IMR-90 (cell line): ENCODE results near the gene TMEM45A. TPM values are rescaled to one million over a fixed set of nuclear protein-coding genes. Genes with fewer than 3 reads are reported as not detected.
A peak's percentile ranks its signal among the peaks of the same experiment; 100 is the strongest.

Experiments
- ATAC-seq: fragments of 200-7000 bp; cut with Tn5 transposase; 2 replicates; pipeline ENCODE4 v1.9.1; 2020; ENCODE audit warnings: low read depth, mild to moderate bottlenecking, moderate library complexity
- BruUV-seq: library from RNA; stranded (reverse); fragments of 400-500 nt; replicated peaks from 2 replicates; lab custom pipeline; 2021; lab: Mats Ljungman, UMichigan
- CTCF ChIA-PET: fragments of 300-600 bp; formaldehyde crosslinking; extraction: SDS; loops from one replicate; lab custom pipeline; 2021; ENCODE audit warnings: antibody characterized with exemption; lab: Yijun Ruan, JAX
- POLR2A ChIA-PET: fragments of 300-600 bp; sonication (Branson Sonifier 250); formaldehyde crosslinking; loops from one replicate; lab custom pipeline; 2022; ENCODE audit warnings: antibody characterized with exemption; ENCODE audit not compliant: unreplicated experiment; lab: Charles Lee
- DNase-seq: peaks from one replicate; pipeline ENCODE4 v3.0.0; 2013
- H2AFZ ChIP-seq: replicated peaks from 2 replicates; pipeline ENCODE3; 2013; ENCODE audit warnings: low read length, mild to moderate bottlenecking; ENCODE audit not compliant: poor library complexity
- H2AK5ac ChIP-seq: 2 replicates; pipeline ENCODE4 v1.6.1; 2013; ENCODE audit warnings: low read depth, low read length, inconsistent platforms
- H2AK9ac ChIP-seq: replicated peaks from 2 replicates; pipeline ENCODE3; 2013; ENCODE audit warnings: mild to moderate bottlenecking, low read depth, low read length, moderate library complexity; ENCODE audit not compliant: poor library complexity
- H2BK120ac ChIP-seq: 2 replicates; pipeline ENCODE4 v1.6.1; 2013; ENCODE audit warnings: low read depth, low read length, inconsistent platforms
- H2BK15ac ChIP-seq: 3 replicates; pipeline ENCODE4 v1.6.1; 2013; ENCODE audit warnings: low read depth, low read length, inconsistent platforms
- H2BK20ac ChIP-seq: 2 replicates; pipeline ENCODE4 v1.6.1; 2013; ENCODE audit warnings: low read depth, mild to moderate bottlenecking, inconsistent platforms, low read length, moderate library complexity
- H2BK5ac ChIP-seq: 2 replicates; pipeline ENCODE4 v1.6.1; 2013; ENCODE audit warnings: mild to moderate bottlenecking, low read depth, low read length, inconsistent platforms; ENCODE audit not compliant: poor library complexity, severe bottlenecking
- H3K14ac ChIP-seq: replicated peaks from 2 replicates; pipeline ENCODE4 v1.6.1; 2013; ENCODE audit warnings: low read depth, low read length, inconsistent platforms
- H3K18ac ChIP-seq: 2 replicates; pipeline ENCODE4 v1.6.1; 2013; ENCODE audit warnings: low read depth, low read length, control low read depth
- H3K23ac ChIP-seq: 2 replicates; pipeline ENCODE4 v1.6.1; 2013; ENCODE audit warnings: low read depth, low read length, inconsistent platforms
- H3K27ac ChIP-seq: 2 replicates; pipeline ENCODE4 v1.5.1; 2013; ENCODE audit warnings: mild to moderate bottlenecking, control low read depth, low read length; ENCODE audit not compliant: insufficient read depth
- H3K27me3 ChIP-seq: 2 replicates; pipeline ENCODE4 v1.6.1; 2013; ENCODE audit warnings: low read length; ENCODE audit not compliant: control insufficient read depth, insufficient read depth
- H3K36me3 ChIP-seq: 2 replicates; pipeline ENCODE4 v1.6.1; 2013; ENCODE audit warnings: low read length, mixed read lengths; ENCODE audit not compliant: control insufficient read depth, insufficient read depth
- H3K4ac ChIP-seq: 2 replicates; pipeline ENCODE4 v1.6.1; 2013; ENCODE audit warnings: low read depth, low read length, inconsistent platforms
- H3K4me1 ChIP-seq: 2 replicates; pipeline ENCODE4 v1.6.1; 2013; ENCODE audit warnings: low read length, mixed read lengths; ENCODE audit not compliant: control insufficient read depth, insufficient read depth
- H3K4me2 ChIP-seq: 2 replicates; pipeline ENCODE4 v1.6.1; 2013; ENCODE audit warnings: low read depth, mild to moderate bottlenecking, control low read depth, low read length, moderate library complexity
- H3K4me3 ChIP-seq: 2 replicates; pipeline ENCODE4 v1.5.1; 2013; ENCODE audit warnings: low read depth, mild to moderate bottlenecking, control low read depth, low read length, moderate library complexity; ENCODE audit not compliant: insufficient read depth
- H3K56ac ChIP-seq: 2 replicates; pipeline ENCODE4 v1.6.1; 2013; ENCODE audit warnings: low read length, inconsistent platforms; ENCODE audit not compliant: insufficient read depth; ENCODE audit errors: extremely low read depth
- H3K79me1 ChIP-seq, 2 experiments: 2 replicates each; pipeline ENCODE4 v1.6.1; 2013; ENCODE audit warnings: low read length in 2 of 2, inconsistent platforms in 1 of 2, low read depth in 1 of 2
- H3K9ac ChIP-seq: 2 replicates; pipeline ENCODE4 v1.6.1; 2013; ENCODE audit warnings: low read depth, low read length, control low read depth
- H3K9me1 ChIP-seq: 2 replicates; pipeline ENCODE4 v1.6.1; 2013; ENCODE audit warnings: low read length, inconsistent platforms; ENCODE audit not compliant: insufficient read depth
- H3K9me3 ChIP-seq: 2 replicates; pipeline ENCODE4 v1.6.1; 2013; ENCODE audit warnings: low read length; ENCODE audit not compliant: control insufficient read depth, insufficient read depth
- H4K20me1 ChIP-seq: 2 replicates; pipeline ENCODE4 v1.6.1; 2013; ENCODE audit warnings: low read length, inconsistent platforms; ENCODE audit not compliant: insufficient read depth
- H4K5ac ChIP-seq: 2 replicates; pipeline ENCODE4 v1.6.1; 2013; ENCODE audit warnings: mild to moderate bottlenecking, low read depth, low read length, control low read depth
- H4K8ac ChIP-seq, 2 experiments: 2 replicates each; pipeline ENCODE4 v1.6.1; 2013; ENCODE audit warnings: low read depth in 2 of 2, low read length in 2 of 2, control low read depth in 1 of 2, inconsistent platforms in 1 of 2
- H4K91ac ChIP-seq: 2 replicates; pipeline ENCODE4 v1.6.1; 2013; ENCODE audit warnings: low read depth, low read length, inconsistent platforms; ENCODE audit not compliant: insufficient read depth
- CEBPB ChIP-seq: IDR thresholded peaks from 2 replicates; pipeline ENCODE4 v1.6.1; 2012; ENCODE audit warnings: low read depth, low read length, improper control_type of control experiment
- FOS ChIP-seq: fragments of 150-350 bp; IDR thresholded peaks from 2 replicates; pipeline ENCODE4 v1.6.1; 2016; ENCODE audit warnings: low read depth, low read length
- USF2 ChIP-seq: fragments of 150-350 bp; IDR thresholded peaks from 2 replicates; pipeline ENCODE4 v1.6.1; 2017; ENCODE audit warnings: mild to moderate bottlenecking, antibody characterized with exemption, low read length, low read depth
- WGBS, 2 experiments: methylation state at CpG; one replicate each; pipeline versions ENCODE4 v1.1.5 to v1.1.7; 2013; ENCODE audit warnings: missing lambda C conversion rate in 2 of 2; ENCODE audit not compliant: insufficient read length in 1 of 2; ENCODE audit errors: extremely low coverage in 2 of 2; 5-methylcytosine and 5-hydroxymethylcytosine counted together
- dilution Hi-C: fragments of 300-500 bp; cut with HindIII; formaldehyde crosslinking; loops from one replicate; pipeline ENCODE4 v1.14.3; 2018; ENCODE audit warnings: low sequenced_read_pairs; ENCODE audit not compliant: unreplicated experiment
- in situ Hi-C: fragments of 300-500 bp; cut with MboI; formaldehyde crosslinking; loops from 3 replicates; pipeline ENCODE4 v1.14.3; 2019; ENCODE audit warnings: low sequenced_read_pairs, inconsistent platforms, mixed read lengths
- intact Hi-C: fragments of 100-400 bp; cut with micrococcal nuclease; formaldehyde crosslinking; loops from 2 replicates; pipeline ENCODE4 v1.10.0; 2022
- polyA plus RNA-seq, 3 experiments: library from polyadenylated mRNA; depleted of rRNA; stranded (reverse); fragments of >200 nt; gene quantifications; 2 replicates each; pipeline ENCODE4 v1.2.3, GENCODE V29; 2012; ENCODE audit warnings: low replicate concordance in 1 of 3
- total RNA-seq: library from RNA; depleted of rRNA; stranded (reverse); fragments of >200 nt; gene quantifications from 2 replicates; pipeline ENCODE4 v1.2.3, GENCODE V29; 2012

Gene TMEM45A
- total and polyA plus RNA-seq, 2 of the 4 experiments (the other 2 are of a cell fraction), result 13.6 to 21.7 TPM

DNA sequence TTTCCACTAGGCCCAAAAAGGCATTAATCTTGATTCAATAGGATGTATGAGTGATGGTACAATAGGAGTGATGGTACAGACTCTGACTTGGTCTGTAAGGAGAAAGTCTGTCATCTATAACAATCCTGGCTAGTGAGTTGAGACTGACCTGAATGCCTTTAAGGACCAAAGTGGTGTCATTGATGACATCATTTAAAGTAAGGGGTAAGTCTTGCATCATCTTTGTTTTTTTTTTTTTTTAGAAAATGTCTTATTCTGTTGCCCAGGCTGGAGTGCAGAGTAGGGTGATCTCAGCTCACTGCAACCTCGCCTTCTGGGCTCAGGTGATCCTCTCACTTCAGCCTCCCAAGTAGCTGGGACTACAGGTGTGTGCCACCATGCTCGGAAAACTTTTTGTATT lies 5.6 kb upstream of the TMEM45A start:
- in situ Hi-C loops (no loop called here), intact Hi-C loops (no loop called here), dilution Hi-C loops (no loop called here)
- H3K9me1 ChIP-seq, result no peaks in the 10 kb centered on the region
- peaks cover 18% of the 10 kb centered on the region for H3K27me3 ChIP-seq
- no peak overlapping the region for H3K27ac ChIP-seq
- no peak for DNase-seq
- ChIA-PET POLR2A (no interaction called here), CTCF (no interaction called here)
- no TSS peak for BruUV-seq
- H2AK5ac ChIP-seq, result no peak overlapping the region
- no CpG with 5 or more reads among the region's 2 CpGs for WGBS, 2 experiments
- H3K56ac ChIP-seq, result no peak overlapping the region
- no peaks in the 10 kb centered on the region for H3K9me3 ChIP-seq
- H2BK120ac ChIP-seq, result no peak overlapping the region
- H2BK15ac ChIP-seq, result no peak overlapping the region
- no peak overlapping the region for H3K4me3 ChIP-seq
- H3K23ac ChIP-seq, result no peak overlapping the region
- H4K20me1 ChIP-seq, result no peaks in the 10 kb centered on the region
- no peak overlapping the region for H3K9ac ChIP-seq
- no peak overlapping the region for H3K18ac ChIP-seq
- H2AK9ac ChIP-seq, result no peak overlapping the region
- H4K5ac ChIP-seq, result no peak overlapping the region
- H3K4me2 ChIP-seq, result no peak overlapping the region
- H3K14ac ChIP-seq, result no peak overlapping the region
- H2AFZ ChIP-seq, result no peak overlapping the region
- no peak overlapping the region for H2BK5ac ChIP-seq
- no peak for TF ChIP-seq USF2
- TF ChIP-seq FOS, result no peak
- peak; percentile 70 for TF ChIP-seq CEBPB
- H3K4me1 ChIP-seq, result peaks cover 3% of the 10 kb centered on the region; the same call in 1 of the 2 replicates
- no peak overlapping the region for H4K8ac ChIP-seq
- 0 out of 4 replicates have a peak, but pooled peaks cover 0 to 4% of the 10 kb centered on the region in 2 experiments for H3K79me1 ChIP-seq
- no peak overlapping the region for H2BK20ac ChIP-seq
- H4K91ac ChIP-seq, result no peak overlapping the region
- no peaks in the 10 kb centered on the region for H3K36me3 ChIP-seq
- no peak overlapping the region for H3K4ac ChIP-seq
- ATAC-seq, result no peak
